ENCODE data around the gene RNF149.
"Not testable (repeated sequence)": the region's sequence is repeated elsewhere in the genome, so short reads cannot be mapped to it uniquely, and the experiment has no call there.

Gene RNF149

GRCh38 chr2:101330253-101330933, 21.9 kb upstream of the RNF149 start:
- no peak for DNase-seq (ENCODE audit: low read depth)

DNA sequence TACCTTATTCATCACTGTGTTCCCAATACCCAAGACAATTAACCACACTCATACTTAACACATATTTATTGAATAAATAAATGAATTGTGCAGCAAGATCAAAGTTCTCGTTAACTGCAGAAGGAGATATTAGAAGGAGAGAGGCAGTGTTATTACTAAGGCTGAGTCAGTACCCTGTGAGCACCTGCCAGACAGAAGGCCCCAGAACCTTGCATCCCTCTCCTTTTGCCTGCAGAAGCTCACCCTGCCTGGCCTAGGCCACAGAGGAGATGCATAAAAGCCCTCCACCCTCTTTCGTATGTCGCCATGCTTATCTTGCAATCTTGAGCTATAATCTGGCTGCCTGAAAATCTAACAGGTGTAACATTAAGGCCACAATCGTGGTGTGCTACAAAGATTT, 20.5 kb upstream of the RNF149 start:
- DNase-seq (ENCODE audit: low read depth), result no peak

DNA sequence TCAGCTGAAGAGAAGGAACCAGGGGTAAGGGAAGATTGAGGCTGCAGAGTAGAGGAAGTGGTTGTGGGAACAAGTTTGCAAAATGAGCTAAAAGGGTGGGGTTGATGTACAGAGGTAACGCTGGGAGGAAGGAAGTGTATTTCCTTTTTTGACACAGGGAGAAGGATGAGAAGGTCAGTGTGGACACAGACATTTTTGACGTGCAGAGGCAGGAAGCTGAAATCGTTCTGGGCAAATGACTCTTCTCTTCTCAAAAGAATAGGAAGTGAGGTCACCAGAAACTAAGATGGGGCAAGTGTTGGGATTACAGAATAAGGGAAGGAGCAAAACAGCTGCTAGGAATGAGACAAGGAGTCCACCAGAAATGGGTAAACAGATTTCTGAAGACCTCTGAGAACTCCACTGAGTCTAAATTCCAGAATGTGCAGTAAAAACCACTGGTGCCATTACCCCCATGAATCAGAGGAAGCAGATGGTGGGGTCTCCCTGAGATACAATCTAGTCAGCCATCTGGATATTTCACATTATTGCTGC, 20.0 kb upstream of the RNF149 start:
- peak; percentile 49 for DNase-seq (ENCODE audit: low read depth)

- no peak for DNase-seq (ENCODE audit: low read depth)
Observed at GRCh38 chr2:101327863-101328394, 19.4 kb upstream of the RNF149 start.

GRCh38 chr2:101325425-101325824, 16.9 kb upstream of the RNF149 start:
- DNase-seq (ENCODE audit: low read depth), result no peak

GRCh38 chr2:101316568-101316967, 8.1 kb upstream of the RNF149 start:
- DNase-seq (ENCODE audit: low read depth), result not testable (repeated sequence)

DNA sequence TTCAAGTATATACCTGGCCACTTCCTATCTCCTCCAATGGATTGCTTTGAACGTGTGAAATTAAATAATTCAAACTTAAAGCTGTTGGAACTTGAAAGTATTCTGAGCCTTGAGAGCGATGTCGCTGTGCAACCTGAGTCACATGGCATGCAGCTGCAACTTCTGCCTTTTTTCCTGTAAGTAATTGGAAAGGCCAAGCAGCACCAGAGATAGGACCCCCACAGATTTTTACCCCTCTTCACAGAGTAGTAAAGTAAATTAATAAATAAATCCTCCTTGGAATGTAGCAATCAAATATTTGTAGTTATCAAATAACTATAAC, 3.2 kb upstream of the RNF149 start:
- DNase-seq (ENCODE audit: low read depth), result no peak

DNA sequence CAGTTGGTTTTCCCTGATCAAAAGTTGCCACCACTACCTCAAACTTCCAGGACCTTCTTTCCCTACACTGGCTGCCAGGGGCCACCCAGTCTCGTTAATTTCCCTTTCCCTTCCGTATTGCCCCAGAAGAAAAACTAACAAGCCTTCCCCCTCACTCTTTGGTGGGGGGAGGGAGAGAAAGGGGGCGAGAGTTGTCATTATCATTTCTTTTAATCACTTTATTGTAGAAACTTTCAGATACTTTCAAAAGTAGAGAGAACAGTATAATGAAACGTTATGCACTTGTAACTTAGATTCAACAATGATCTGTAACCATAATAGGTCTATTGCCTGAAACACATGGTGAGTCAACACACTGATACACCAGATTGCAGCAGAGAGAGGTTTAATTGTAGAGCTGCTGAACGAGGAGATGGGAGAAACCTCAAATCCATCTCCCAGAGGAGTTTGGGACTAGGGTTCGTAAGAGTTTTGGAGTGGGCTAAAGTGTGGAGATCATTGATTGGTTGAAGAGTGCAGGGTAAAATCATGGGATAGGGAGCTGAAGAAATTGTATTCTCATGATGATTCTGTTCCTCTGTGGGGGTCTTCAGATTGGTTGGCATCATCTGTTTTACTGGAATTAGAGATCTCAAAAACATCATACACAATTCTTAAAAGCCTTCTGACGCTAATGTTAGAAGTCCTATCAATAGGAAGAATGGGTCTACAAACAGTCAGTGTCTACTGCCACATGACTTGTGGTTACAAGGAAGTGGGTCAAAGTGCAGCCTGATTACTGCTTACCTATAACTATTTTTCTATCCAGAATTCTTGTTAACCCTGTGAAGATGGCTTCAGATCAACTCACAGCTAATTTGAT, 2.6 kb upstream of the RNF149 start:
- no peak for DNase-seq (ENCODE audit: low read depth)

- DNase-seq (ENCODE audit: low read depth), result no peak
Observed at GRCh38 chr2:101310090-101310833, 1.8 kb upstream of the RNF149 start.

DNA sequence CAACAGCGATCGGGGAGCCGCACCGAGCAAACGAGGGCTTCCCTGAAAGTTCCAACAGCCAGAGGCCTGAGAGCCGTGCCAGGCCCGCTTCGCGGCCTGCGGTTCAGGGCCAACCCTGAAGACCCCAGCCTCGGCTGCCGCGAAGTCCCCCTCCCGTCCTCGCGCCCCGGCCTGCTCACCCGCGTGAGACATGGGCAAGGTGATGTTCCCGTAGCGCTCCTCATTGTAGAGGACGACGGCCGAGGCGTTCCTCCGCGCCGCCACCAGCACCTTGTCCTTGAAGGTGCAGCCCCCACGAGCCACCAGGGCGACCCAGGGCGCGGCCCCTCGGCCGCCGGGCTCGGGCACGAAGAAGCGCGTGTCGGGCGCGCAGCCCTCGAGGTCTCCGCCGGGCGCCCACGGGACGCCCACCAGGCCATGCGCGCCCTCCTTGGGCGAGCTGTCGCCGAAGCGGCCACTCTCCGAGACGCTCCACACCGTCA, 510 bp downstream of the RNF149 start:
- no peak for DNase-seq (ENCODE audit: low read depth)

DNA sequence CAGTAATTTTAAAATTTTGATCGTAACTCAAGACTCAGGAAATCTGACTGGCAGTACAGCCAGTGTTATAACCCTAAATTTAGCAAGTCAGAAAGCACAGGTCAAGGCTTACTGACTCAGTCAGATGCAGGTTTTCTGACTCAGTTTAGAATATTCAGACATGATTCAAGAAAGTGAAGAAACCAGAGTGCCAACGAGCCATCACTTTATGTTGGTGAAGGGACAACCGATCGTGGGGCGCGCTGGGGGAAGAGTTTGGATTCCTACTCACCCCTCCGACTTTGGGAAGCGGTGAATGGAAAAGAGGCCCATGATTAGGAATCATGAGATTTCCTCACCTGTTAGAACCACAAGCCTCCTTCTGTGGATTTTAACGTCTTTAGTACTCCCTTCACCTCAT, 998 bp downstream of the RNF149 start:
- DNase-seq (ENCODE audit: low read depth), result peak; percentile 29

DNA sequence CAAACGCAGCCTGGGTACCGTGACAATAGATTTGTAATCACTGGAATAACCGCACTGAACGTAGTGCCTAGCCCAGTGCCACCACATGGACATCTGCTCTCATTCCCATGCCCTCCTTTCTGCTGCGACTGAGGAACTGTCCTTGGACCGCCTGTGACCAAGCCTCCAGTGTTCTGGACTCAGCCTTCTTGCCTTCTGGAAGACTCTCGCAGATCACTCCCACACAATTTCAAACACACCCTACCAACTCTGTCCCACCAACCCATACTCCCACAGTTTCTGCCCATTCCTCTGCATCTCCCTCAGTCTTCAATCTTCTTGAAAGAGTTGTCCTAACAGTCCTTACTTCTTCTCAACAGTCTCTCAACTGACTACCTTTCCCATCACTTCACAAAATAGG, 2.1 kb downstream of the RNF149 start:
- DNase-seq (ENCODE audit: low read depth), result peak; percentile 57

GRCh38 chr2:101305492-101306078, 2.9 kb downstream of the RNF149 start:
- peak; percentile 83 for DNase-seq (ENCODE audit: low read depth)

DNA sequence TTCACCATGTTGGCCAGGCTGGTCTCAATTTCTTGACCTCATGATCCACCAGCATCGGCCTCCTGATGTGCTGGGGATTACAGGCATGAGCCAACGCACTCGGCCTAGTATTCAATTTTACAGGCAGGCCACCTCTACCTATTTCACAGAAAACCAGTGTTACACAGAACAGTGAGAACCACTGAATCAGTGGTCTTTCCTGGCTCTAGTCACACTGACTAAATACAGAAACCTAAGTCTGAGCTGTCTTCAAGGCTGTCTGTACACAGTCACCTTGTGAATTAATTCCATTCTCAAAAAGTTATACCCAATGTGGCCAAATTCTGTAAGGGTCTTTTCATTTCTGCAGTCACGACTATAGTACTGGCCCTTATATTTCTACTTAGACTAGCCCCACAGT, 3.5 kb downstream of the RNF149 start:
- no peak for DNase-seq (ENCODE audit: low read depth)

GRCh38 chr2:101303688-101304087, 4.8 kb downstream of the RNF149 start:
- no peak for DNase-seq (ENCODE audit: low read depth)

DNA sequence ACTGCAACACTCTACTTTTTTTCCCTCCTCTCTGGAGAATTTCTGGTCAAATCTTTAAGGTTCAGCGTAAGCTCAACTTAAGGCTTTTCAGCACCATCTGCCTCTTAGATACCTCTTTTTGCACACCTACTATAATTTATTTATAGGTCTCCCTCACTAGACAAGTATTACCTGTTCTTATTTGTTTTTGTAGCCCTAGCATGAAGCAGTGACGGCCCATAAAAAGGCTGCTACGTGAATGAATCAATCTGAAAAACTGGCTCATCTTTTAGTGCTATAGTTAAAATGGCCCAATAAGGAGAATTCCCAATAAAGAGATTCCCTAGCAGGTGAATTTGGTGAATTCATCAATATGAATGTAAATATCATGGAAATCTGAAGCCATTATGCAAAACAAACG, 6.5 kb downstream of the RNF149 start:
- DNase-seq (ENCODE audit: low read depth), result no peak

- DNase-seq (ENCODE audit: low read depth), result no peak
Observed at GRCh38 chr2:101300836-101301235, 7.7 kb downstream of the RNF149 start.

DNA sequence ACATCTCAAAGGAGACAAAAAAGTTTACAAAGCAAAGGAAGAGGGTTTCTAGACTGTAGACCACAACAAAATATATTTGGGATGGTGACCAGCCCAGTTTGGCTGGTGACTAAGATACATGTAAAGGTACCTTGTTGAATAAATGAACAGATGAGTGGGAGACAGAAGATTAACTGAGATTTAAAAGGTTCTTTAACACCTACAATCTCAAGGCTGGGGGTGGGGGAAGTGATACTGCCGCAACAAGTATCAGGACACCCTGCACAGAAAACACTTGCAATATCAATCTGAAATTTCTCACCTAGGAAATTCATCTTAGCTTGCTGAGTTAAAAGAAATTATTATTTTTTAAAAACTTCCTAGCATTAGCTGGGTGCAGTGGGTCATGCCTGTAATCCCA, 8.3 kb downstream of the RNF149 start:
- DNase-seq (ENCODE audit: low read depth), result no peak

GRCh38 chr2:101299604-101300003, 8.9 kb downstream of the RNF149 start:
- DNase-seq (ENCODE audit: low read depth), result no peak

GRCh38 chr2:101297383-101297782, 11.1 kb downstream of the RNF149 start:
- DNase-seq (ENCODE audit: low read depth), result no peak

GRCh38 chr2:101296371-101296770, 12.1 kb downstream of the RNF149 start:
- DNase-seq (ENCODE audit: low read depth), result no peak

- peak; percentile 18 for DNase-seq (ENCODE audit: low read depth)
Observed at GRCh38 chr2:101295895-101296294, 12.6 kb downstream of the RNF149 start.
